Measurements from ENCODE around the gene PGBD1.
"Not testable (repeated sequence)": the region's sequence is repeated elsewhere in the genome, so short reads cannot be mapped to it uniquely, and the experiment has no call there.

Gene PGBD1

DNA sequence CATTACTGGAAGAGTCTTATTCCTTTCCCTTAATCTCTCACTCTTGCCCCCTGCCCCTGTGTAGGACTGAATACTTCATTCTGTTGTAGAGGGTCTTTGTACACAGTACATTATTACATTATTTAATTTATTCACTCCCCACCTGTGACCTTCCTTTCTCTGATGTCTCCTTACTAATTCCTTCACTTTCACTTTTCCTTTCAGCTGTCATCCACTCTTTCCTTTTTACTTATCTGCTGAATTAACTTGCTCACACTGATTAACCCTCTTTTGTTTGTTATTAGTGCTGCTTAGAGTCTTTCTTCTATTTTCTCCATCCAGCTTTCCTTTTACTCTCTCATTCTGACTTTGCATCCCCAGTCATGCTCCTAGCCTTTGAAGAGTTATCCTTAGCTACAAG, 6.5 kb upstream of the PGBD1 start:
- DNase-seq (ENCODE audit: low spot score), result no peak

DNA sequence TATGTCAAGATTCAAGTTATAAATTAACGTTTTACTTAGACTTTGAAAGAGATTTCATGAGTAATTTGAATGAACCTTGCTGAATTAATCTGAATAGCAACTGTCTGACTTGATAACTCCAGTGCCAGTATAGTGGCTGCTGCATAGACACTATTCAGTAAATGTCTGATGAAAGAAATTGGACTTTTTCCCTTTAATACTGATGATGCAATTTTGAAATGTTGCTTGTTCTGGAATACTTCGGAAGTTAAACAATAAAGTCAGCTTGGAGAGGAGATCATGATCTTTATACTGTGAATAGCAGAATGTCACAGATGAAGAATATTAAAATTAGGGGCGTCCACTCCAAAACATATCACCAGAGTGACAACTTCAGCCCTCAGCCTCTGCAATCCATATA, 3.6 kb upstream of the PGBD1 start:
- DNase-seq (ENCODE audit: low spot score), result no peak

- DNase-seq (ENCODE audit: low spot score), result no peak
Measured at GRCh38 chr6:28280595-28281287, 631 bp upstream of the PGBD1 start.

DNA sequence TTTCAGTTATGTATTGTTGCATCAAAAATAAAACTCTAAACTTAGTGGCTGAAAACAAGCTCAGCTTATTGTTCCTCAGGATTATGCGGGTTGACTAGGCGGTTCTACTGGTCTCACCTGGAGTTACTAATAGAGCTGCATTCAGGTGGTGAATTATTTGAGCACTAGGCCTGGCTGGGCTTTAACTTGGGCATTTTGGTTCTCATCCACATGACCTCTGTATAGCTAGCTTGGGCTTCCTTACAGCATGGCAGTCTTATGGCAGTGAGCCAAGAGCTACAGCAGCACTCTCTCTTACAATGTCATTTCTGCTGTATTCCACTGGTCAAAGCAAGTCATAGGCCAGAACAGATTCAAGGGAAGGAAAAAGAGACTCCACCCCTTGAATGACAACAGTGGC, 1.6 kb downstream of the PGBD1 start:
- DNase-seq (ENCODE audit: low spot score), result no peak

DNA sequence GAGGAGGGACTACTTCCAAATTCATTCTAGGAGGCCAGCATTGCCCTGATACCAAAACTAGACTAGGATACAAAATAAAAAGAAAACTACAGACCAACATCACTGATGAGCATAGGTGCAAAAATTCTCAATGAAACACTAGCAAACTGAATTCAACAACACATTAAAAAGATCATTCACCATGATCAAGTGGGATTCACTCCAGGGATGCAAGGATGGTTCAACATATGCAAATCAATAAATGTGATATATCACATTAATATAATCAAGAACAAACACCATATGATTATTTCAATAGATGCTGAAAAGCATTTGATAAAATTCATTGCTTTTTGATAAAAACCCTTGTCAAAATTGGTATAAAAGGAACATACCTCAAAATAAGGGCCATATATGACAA, 10.2 kb downstream of the PGBD1 start:
- DNase-seq (ENCODE audit: low spot score), result no peak

DNA sequence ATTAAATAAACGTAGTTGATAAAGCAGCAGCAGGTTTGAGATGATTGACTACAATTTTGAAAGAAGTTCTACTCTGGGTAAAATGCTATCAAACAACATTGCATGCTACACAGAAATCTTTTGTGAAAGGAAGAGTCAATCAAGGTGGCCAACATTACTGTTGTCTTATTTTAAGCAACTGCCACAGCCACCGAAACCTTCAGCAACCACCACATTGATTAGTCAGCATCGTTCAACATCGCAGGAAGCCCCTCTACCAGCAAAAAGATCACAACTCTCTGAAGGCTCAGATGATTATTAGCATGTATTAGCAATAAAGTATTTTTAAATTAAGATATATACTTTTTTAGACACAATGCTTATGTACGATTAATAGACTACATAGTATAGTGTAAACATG, 14.0 kb downstream of the PGBD1 start:
- no peak for DNase-seq (ENCODE audit: low spot score)

GRCh38 chr6:28296520-28297060, 15.2 kb downstream of the PGBD1 start:
- DNase-seq (ENCODE audit: low spot score), result peak; percentile 12

DNA sequence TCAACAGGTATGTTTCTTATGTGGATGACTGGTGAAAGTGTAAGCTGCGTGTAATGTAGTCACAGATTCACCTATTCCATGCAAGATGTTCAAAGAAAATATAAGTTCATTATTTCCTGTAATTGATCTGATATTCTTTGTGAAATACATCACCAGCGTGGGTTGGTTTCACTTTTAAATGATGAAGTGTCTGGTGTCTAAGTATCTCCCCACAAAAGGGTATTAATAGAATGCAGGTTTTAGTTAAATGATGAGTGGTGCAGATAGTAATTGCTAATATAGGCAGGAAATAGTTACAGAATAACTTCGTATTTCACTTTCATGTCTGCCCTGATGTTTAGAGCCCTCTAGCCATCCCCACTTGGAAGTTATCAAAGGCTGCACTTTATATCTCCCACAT, 22.2 kb downstream of the PGBD1 start:
- DNase-seq (ENCODE audit: low spot score), result no peak

DNA sequence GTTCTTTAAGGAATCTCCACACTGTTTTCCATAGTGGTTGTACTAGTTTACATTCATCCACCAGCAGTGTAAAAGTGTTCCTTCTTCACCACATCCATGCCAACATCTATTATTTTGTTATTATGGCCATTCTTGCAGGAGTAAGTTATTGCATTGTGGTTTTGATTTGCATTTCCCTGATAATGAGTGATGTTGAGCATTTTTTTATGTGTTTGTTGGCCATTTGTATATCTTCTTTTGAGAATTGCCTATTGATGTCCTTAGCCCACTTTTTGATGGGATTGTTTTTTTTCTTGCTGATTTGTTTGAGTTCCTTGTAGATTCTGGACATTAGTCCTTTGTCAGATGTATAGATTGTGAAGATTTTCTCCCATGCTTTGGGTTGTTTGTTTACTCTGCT, 25.0 kb downstream of the PGBD1 start:
- DNase-seq (ENCODE audit: low spot score), result not testable (repeated sequence)

DNA sequence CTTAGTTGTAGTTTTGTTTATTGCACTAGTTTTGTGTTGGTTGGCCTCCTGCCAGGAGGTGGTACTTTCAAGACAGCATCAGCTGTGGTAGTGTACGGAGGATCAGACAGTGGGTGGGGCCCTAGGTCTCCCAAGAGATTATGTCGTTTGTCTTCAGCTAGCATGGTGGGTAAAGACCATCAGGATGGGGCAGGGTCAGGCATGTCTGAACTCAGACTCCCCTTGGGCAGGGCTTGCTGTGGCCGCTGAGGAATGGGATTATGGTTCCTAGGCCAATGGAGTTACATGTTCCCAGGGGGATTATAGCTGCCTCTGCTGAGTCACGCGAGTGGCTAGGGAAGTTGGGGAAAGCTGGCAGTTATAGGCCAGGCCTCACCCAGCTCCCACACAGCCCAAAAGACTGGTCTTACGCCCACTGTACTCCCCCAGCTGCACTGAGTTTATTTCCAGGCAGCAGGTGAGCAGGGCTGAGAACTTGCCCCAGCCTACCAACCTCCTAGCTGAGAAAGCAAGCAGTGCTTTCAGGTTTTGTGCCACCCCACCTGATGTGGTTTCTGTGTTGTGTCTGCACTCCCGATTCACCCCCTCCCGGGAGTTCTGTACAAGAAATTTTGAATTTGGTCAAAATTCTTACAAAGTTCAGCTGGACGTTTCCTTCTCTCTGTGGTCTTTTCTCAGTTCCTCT, 29.9 kb downstream of the PGBD1 start:
- DNase-seq (ENCODE audit: low spot score), result no peak

GRCh38 chr6:28312939-28313338, 31.6 kb downstream of the PGBD1 start:
- no peak for DNase-seq (ENCODE audit: low spot score)

DNA sequence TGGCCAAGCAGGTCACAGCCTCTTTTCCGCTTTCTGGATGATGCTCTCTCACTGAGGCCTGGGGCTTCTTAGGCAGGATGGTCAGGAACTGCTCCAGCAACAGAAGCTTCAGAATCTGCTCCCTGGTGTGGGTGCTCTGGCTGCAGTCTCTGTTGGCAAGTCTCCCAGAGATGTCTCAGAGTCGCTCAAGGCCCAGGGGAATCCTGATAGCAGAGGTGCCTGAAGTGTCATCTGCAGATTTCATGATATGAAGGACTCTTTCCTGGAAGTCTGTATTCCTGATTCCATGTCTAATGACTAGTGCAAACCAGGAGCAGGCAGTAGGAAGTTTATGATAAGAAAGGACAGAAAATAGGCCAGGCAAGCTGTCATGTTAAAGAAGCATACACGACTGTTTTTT, 34.3 kb downstream of the PGBD1 start:
- no peak for DNase-seq (ENCODE audit: low spot score)

GRCh38 chr6:28317866-28318265, 36.5 kb downstream of the PGBD1 start:
- DNase-seq (ENCODE audit: low spot score), result not testable (repeated sequence)

DNA sequence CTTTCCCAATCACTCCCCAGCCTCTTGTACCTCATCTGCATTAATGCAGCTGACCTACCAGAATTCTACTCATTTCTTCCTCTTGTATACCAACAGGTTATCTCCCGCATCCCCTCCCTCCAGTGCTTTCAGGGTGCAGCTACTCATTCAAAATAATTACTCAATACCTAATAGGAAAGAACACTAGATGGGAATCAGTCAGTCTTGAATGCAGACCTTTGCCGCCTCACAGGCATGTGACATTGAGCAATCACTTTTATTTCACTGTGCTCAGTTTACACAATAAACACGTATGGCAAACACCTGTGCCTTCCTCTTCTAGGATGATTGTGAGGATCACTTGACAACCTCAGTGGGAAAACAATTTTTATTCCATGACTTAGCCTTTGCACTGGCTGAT, 41.3 kb downstream of the PGBD1 start:
- no peak for DNase-seq (ENCODE audit: low spot score)

DNA sequence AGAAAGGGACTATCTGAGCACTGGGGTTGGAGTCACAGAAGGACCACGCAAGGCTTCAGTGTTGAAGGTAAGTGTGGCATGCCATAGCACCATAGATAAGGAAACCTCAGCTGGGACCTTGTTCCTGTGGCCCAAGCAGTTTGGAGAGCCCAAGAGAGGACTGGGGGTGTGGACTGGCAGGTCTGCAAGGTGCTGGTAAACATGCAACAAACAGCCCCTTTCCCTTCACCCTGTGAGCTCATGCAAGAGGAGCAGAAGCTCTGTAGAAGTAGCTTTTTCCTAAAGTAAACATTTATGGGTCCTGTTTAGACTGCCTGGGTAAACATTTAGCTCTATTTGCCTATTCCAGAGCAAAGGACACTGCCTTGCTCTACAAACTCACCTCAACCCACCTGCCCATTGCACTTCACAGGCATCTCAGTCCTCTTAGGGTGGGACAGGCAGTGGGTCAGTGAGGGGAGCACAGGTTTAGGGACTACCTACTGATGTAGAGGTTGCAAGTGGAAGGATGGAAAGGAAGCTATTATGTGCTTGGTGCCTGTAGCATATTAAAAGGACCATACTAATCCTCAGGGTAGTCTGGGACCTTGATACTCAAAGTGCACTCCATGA, 42.5 kb downstream of the PGBD1 start:
- DNase-seq (ENCODE audit: low spot score), result no peak

DNA sequence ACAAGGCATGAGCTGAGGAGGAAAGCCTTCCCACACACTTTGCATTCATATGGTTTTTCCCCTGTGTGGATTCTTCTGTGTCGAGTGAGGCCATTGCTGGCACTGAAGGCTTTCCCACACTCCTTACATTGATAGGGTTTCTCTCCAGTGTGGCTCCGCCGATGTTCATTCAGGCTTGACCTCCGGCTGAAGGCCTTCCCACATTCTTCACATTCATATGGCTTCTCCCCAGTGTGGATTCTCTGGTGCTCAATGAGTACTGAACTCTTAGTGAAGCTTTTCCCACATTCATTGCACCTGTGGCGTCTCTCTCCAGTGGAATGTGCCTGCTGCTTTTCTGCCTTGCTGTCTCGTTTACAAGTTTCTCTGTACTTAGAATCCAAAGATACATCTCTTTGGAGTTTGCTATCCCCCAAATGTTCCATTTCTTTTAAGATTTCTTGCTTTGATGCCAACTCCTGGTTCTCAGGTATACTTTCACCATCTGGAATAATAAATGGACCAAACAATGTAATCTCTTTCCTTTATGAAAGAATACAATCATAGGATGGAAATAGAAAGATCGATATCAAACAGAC, 45.1 kb downstream of the PGBD1 start:
- DNase-seq (ENCODE audit: low spot score), result no peak

DNA sequence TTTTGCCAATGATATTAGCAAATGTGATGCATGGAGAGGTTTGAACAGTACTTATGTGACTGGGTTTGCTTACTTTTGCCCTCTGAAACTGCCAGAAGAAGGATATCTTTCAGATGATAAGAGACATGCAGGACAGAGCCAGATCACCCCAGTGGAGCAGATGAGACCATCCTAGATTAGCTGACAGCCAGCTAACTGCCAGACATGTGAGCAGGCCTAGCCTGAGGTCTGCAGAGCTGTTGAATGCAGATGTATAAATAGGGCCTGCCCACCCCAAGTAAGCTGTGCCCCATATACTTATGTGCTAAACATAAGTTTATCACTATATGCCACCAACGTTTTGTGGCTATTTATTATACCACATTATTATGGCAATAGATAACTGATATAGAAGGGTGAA, 48.7 kb downstream of the PGBD1 start:
- no peak for DNase-seq (ENCODE audit: low spot score)

- DNase-seq (ENCODE audit: low spot score), result no peak
Measured at GRCh38 chr6:28333047-28333446, 51.7 kb downstream of the PGBD1 start.

GRCh38 chr6:28333599-28334018, 52.2 kb downstream of the PGBD1 start:
- DNase-seq (ENCODE audit: low spot score), result no peak

GRCh38 chr6:28334286-28335039, 53.1 kb downstream of the PGBD1 start:
- no peak for DNase-seq (ENCODE audit: low spot score)

- no peak for DNase-seq (ENCODE audit: low spot score)
Measured at GRCh38 chr6:28335040-28335563, 53.7 kb downstream of the PGBD1 start.
